Fibroblast of lung (primary cell): Measurements from ENCODE around the gene C3orf18. TPM values are rescaled to one million over a fixed set of nuclear protein-coding genes. Genes with fewer than 3 reads are reported as not detected.

Experiments used
- DNase-seq, 2 donors: peaks; one replicate each; pipeline versions ENCODE4 v3.0.0 to v3.0.0-alpha.2; 2010; ENCODE audit warnings: low read depth in 2 of 2
- H2AFZ ChIP-seq: 2 replicates; pipeline ENCODE4 v1.5.1; 2012; ENCODE audit warnings: low read length, control low read depth, inconsistent platforms
- H3K27ac ChIP-seq: 2 replicates; pipeline ENCODE4 v1.5.1; 2011; ENCODE audit warnings: low read length, control low read depth; ENCODE audit not compliant: insufficient read depth
- H3K27me3 ChIP-seq: 2 replicates; pipeline ENCODE4 v1.5.1; 2011; ENCODE audit warnings: mild to moderate bottlenecking, low read length; ENCODE audit not compliant: control insufficient read depth, insufficient read depth
- H3K36me3 ChIP-seq: 2 replicates; pipeline ENCODE4 v1.5.1; 2011; ENCODE audit warnings: low read length; ENCODE audit not compliant: control insufficient read depth, insufficient read depth
- H3K4me1 ChIP-seq: 2 replicates; pipeline ENCODE4 v1.5.1; 2011; ENCODE audit warnings: low read length; ENCODE audit not compliant: control insufficient read depth, insufficient read depth; ENCODE audit errors: extremely low read depth
- H3K4me2 ChIP-seq: 2 replicates; pipeline ENCODE4 v1.5.1; 2011; ENCODE audit warnings: low read length, control low read depth; ENCODE audit not compliant: insufficient read depth; ENCODE audit errors: extremely low read depth
- H3K4me3 ChIP-seq, 4 experiments: fragments of 200-600 bp in 1 of 4; sonication (generic) in 1 of 4; replicated peaks in 1 of 4; 2 replicates each; pipeline ENCODE4 v1.5.1; 2011 to 2016; ENCODE audit warnings: low read length in 4 of 4, low read depth in 3 of 4, mild to moderate bottlenecking in 3 of 4, control low read depth in 2 of 4, inconsistent platforms in 1 of 4, mixed read lengths in 1 of 4; ENCODE audit not compliant: insufficient read depth in 1 of 4; ENCODE audit errors: control extremely low read depth in 1 of 4
- H3K79me2 ChIP-seq: 2 replicates; pipeline ENCODE4 v1.5.1; 2012; ENCODE audit warnings: mild to moderate bottlenecking, low read length, inconsistent platforms; ENCODE audit not compliant: control insufficient read depth, insufficient read depth
- H3K9ac ChIP-seq: 2 replicates; pipeline ENCODE4 v1.5.1; 2011; ENCODE audit warnings: mild to moderate bottlenecking, low read length, control low read depth; ENCODE audit not compliant: insufficient read depth
- H3K9me3 ChIP-seq: 2 replicates; pipeline ENCODE4 v1.5.1; 2012; ENCODE audit warnings: low read depth, low read length; ENCODE audit not compliant: control insufficient read depth, insufficient read depth
- H4K20me1 ChIP-seq: 2 replicates; pipeline ENCODE4 v1.5.1; 2011; ENCODE audit warnings: low read length; ENCODE audit not compliant: control insufficient read depth, insufficient read depth; ENCODE audit errors: extremely low read depth
- CTCF ChIP-seq, 2 donors: IDR thresholded peaks in 1 of 2; conservative IDR thresholded peaks in 1 of 2; 1 replicate in 1 of 2; 2 replicates in 1 of 2; pipeline ENCODE4 v1.5.1; 2011 to 2012; ENCODE audit warnings: low read length in 2 of 2, control low read depth in 1 of 2, inconsistent platforms in 1 of 2, low read depth in 1 of 2, mild to moderate bottlenecking in 1 of 2
- EZH2 ChIP-seq: IDR thresholded peaks from 2 replicates; pipeline ENCODE4 v1.5.1; 2012; ENCODE audit warnings: low read length, control low read depth, mild to moderate bottlenecking; ENCODE audit errors: missing control alignments
- polyA plus RNA-seq, 2 donors: library from polyadenylated mRNA; depleted of rRNA in 1 of 2; stranded (reverse) in 1 of 2; unstranded in 1 of 2; fragments of >200 nt; gene quantifications; 2 replicates each; pipeline ENCODE4 v1.2.1, GENCODE V29; 2011 to 2012; ENCODE audit warnings: missing spikeins in 1 of 2
- total RNA-seq: library from RNA; depleted of rRNA; stranded (reverse); fragments of >200 nt; gene quantifications from 2 replicates; pipeline ENCODE4 v1.2.1, GENCODE V29; 2014

The C3orf18 gene
- total and polyA plus RNA-seq, 2 donors (not counting 1 experiment from before 2014, with no cell fraction given): 8.7 to 25.8 TPM

- Histone ChIP-seq H3K4me2 (no peak overlapping the region), H3K79me2 (no peaks in the 10 kb centered on the region), H4K20me1 (no peaks in the 10 kb centered on the region), H3K9me3 (no peaks in the 10 kb centered on the region), H3K4me1 (no peaks in the 10 kb centered on the region), H3K4me3 (no peak overlapping the region), H3K27me3 (peaks cover 3% of the 10 kb centered on the region), H2AFZ (no peak overlapping the region), H3K36me3 (no peaks in the 10 kb centered on the region), H3K27ac (no peak overlapping the region), H3K9ac (no peak overlapping the region)
- TF ChIP-seq EZH2 (no peak), CTCF (conservative IDR thresholded peaks at IDR 0.05 in 1 of 2, IDR thresholded peaks at IDR 0.05 in 1 of 2; ENCODE audit: low read depth in 1 of 2, low read length in 2 of 2) (peak; percentile 72 to 98)
- DNase-seq: peak; percentile 30 to 37
These were observed 48.0 kb downstream of the C3orf18 start for GRCh38 chr3:50519471-50520089.

- H4K20me1 ChIP-seq: no peaks in the 10 kb centered on the region
- no peaks in the 10 kb centered on the region for H3K9me3 ChIP-seq
- DNase-seq: no peak
- no peak overlapping the region for H2AFZ ChIP-seq
- no peaks in the 10 kb centered on the region for H3K79me2 ChIP-seq
- H3K36me3 ChIP-seq: no peaks in the 10 kb centered on the region
- no peak overlapping the region for H3K27ac ChIP-seq
- no peak overlapping the region for H3K4me3 ChIP-seq
- TF ChIP-seq CTCF (conservative IDR thresholded peaks at IDR 0.05 in 1 of 2, IDR thresholded peaks at IDR 0.05 in 1 of 2; ENCODE audit: low read depth in 1 of 2, low read length in 2 of 2) (no peak), EZH2 (no peak)
- H3K4me1 ChIP-seq: no peaks in the 10 kb centered on the region
- H3K9ac ChIP-seq: no peak overlapping the region
- peaks cover 8% of the 10 kb centered on the region for H3K27me3 ChIP-seq
- H3K4me2 ChIP-seq: no peak overlapping the region
These were observed 49.1 kb downstream of the C3orf18 start for GRCh38 chr3:50518436-50518835.

GRCh38 chr3:50517721-50518206 is 49.8 kb downstream of the C3orf18 start:
- Histone ChIP-seq H3K4me1 (no peaks in the 10 kb centered on the region), H3K36me3 (no peaks in the 10 kb centered on the region), H3K79me2 (no peaks in the 10 kb centered on the region), H3K4me2 (no peak overlapping the region), H3K27ac (no peak overlapping the region), H2AFZ (no peak overlapping the region), H4K20me1 (no peaks in the 10 kb centered on the region), H3K27me3 (peaks cover 8% of the 10 kb centered on the region), H3K4me3 (no peak overlapping the region), H3K9ac (no peak overlapping the region), H3K9me3 (no peaks in the 10 kb centered on the region)
- no peak for TF ChIP-seq EZH2
- no peak for TF ChIP-seq CTCF (conservative IDR thresholded peaks at IDR 0.05 in 1 of 2, IDR thresholded peaks at IDR 0.05 in 1 of 2; ENCODE audit: low read depth in 1 of 2, low read length in 2 of 2)
- DNase-seq: no peak
